Right forelimb (tissue), 1 donor: ENCODE measurements around the gene PARS2.

Experiments
- DNase-seq: peaks from one replicate; pipeline ENCODE4 v3.0.0-alpha.2; 2018

The PARS2 gene

DNA sequence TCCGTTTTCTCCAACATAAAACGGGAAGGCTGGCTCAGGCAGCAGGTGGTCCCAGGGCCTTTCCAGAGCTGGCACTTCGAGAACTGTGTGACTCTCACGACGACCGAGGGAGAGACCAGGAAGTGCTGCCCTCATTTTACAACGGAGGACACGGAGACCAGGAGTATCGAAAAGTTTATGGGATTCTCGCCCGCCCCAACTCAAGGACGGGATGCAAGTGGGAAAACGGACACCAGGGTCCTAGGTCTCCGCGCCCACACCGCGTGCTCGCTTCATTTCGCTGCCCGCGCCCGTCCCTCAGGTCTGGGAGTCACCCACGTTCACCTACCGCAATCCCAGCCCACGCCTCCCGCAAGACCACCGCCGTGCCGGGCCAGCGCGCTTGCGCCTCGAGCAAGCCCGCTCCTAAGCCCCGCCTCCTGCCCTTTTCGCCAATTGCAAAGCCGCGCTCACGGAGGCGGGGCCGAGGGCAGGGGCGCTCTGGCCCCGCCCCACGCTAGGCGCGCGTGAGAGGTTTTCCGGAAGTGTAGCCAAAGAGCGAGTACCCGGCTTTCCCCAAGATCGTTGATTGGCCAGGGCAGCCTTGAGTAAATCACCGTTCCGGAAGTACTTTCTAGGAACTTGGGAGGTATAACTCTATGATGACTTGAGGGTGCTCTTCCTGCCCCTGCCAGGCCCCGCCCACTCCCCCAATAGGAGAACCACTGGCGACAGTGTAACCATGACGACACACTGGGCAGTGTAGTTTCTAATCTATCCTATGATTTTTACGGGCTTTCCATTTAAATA is at the start of gene PARS2:
TSS of gene PARS2 (minus strand) at position 391 of the 789 bp plus-strand sequence. CDS start 5,362 bp downstream, outside the sequence.
- DNase-seq = peak; percentile 97

DNA sequence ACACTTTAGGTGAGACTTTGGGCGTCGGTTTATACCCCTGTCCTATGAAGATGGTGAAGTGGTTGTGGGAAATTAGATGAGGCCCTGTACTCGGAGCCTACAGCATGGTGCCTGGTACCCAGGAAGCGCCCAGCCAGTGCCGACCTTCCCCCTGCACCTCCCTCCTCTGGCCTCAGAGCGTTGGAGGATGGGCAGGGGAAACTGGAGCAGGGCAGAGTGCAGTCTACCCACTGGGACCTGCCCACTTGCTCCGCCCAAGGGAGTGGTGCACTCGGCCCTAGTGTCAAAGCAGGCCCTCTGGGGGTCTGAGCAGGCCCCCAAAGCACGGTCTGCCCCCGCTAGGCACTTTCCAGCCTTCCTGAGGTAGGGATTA is 49.8 kb upstream of the PARS2 start:
- no peak for DNase-seq

DNA sequence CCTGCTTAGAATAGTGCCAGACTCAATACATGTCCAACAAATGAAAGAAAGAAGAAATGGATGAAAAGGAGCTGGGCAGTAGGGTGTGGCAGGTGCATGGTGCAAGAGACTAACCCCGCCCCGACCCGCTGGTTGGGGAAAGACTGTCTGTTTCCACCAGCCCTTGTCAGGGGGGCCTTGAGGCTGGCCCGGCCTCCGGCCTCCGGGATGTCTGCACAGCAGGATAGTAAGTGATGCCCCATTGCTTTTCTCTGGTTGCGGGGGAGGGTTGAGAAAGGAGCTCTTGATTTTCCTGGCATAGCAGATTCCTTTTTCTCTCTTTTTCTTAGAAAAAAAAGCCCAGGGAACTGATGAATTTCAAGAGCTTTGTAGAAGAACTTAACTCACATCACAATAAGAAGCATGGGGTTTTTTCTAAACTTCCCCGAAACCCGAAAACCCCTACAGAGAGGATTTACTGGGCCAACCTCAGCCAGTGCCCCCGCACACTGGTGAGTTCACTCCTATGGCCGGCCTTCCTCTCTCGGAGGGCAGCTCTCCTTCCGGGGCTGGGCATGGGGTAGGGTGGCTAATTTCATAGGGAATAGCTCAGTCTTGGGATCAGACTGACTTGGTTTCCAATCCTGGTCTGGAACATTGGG is 49.3 kb upstream of the PARS2 start:
- DNase-seq = no peak

DNA sequence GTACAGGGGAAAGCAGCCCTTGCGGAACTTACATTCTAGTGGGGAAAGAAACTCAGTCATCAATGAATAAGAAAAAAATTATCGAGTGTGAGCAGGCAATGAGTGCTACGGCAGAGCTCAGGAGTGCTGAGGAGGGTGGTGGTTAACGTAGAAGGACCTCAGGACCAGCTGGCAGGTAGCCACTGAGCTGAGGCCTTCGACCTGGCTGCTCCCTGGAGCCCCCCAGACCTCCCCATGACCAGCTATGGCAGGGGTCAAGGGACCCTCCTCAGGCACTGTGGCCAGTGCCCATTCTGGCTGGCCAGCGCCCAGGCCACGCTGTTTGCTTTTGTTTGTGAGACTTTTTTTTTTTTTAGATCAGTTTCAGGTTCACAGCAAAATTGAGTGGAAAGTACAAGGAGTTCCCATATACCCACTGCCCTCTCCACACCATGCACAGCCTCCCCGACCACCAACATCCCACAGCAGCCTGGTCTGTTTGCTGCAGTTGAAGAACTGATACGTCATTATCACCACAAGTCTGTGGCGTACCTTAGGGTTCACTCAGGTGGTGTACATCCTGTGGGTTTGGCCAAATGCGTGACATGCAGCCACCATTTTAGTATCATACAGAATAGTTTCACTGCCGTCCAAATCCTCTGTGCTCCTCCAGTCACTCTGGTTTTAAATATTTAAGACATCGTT is 48.6 kb upstream of the PARS2 start:
- DNase-seq = no peak

DNA sequence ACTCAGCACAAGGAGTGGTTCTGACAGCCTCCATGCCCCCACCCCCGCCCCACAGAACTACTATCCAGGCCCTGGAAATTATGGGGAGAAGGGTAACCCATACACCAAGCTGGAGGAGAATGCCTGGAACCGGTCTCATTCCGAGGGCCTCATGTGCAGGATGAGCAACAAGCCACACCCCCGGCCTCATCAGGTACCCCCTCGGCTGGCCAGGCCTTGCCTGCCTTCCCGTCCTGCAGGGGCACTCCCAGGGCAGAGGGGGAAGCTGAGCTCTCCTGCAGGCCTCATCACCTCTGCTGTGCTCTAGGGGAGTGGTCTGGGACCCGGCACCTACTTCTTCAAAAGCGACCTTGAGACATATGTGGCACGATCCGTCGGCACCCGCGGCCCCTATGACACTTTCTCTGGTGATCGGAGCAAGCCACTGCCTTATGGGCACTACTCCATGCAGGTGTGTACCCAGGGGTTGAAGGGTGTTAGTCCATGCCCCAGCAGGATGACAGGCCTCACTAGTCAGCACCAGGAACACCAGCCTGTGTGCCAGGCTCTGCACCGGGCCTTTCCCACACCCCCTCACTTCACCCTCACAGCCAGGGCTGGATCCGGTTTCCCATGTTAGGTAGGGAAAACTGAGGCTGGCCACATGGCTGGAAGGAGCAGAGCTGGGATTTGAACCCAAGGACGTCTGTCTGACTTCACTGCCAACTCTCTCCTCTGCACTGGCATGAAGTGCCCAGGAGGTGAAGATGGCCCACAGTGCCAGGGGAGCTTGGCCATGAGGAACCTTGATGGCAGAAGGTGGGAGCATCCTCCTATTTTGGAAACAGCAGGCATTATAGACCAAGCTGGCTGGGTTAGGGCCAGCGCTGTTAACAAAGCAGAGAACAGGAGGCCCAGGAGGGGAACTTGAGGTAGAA is 47.7 kb upstream of the PARS2 start:
- peak; percentile 27 for DNase-seq

DNA sequence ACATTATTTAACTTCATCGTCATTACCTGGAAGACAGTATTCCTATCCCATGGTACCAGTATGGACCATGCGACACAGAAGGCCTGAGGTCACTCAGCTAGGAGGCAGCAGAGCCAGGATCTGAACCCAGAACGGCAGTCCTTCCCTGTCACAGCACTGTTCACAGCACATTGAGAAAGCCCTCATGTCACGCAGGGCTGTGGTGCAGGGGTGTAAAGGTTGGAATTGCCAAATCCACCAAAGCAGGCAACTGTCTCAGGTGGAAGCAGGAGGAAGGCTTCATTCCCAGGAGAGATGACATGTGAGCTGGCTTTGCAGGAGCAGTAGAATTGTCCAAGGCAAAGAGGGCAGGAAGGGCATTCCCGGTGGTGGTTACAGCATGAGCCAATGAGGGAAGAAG is 46.7 kb upstream of the PARS2 start:
- DNase-seq = peak; percentile 39

DNA sequence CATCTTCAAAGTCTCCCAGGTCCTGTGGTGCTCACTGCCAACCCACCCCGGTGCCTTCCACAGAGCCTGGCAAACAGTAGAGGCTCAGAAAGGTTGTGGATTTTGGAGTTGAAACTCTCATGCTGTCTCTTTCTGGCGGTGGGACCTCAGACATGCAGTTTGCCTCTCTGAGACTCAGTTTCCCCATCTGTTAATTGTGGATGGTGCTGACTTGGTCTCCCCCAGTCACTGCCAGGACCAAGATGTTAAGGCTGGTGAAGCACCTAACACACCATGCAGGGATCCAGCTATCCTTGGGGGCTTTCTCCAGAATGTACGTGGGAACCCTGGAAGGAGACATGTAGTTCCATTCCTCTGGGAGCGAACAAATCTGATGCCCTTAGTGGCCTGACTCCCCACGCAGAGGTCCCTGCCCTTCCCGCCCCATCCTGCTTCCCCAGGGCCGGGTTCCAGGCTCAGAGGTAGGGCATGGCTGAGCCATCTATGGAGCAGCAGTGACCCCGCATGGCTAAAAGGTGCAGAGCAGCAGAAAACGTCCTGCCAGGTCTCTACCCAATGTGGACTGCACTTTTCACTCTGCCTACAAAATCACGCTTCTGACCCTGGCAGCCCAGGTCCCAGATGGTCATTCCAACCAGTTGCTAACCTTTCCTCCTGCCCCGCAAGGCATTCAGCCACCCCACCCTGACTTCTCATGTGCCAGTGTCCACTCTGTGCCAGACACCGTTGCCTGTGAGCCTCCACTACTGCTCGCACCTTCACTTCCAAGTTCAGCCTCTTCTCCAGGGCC is 46.0 kb upstream of the PARS2 start:
- peak; percentile 81 for DNase-seq

DNA sequence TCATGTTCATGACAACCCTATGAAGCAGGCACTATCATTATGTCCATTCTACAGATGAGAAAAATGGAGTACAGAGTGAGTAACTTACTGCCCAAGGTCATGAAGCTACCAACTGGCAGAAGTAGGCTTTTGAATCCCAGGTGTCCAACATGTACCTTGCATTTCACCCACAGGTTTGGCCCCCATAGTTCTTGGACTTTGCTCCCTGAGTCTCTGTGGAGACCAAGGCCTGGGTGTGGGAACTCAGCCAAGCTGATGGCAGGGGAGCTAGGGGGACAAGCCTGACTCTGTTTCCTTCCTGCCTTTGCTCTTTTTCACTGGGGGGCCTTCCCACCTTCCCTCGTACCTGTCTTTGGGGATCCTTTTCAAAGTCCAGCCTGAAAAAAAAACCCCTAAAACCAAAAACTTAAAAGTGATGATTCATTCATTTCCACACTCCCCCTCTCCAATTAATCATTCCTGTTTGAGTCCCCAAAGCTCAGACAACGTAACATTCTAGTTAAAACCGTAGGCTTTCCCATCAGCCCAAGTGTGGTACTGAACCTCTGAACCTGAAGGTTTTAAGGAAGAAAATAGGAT is 45.3 kb upstream of the PARS2 start:
- no peak for DNase-seq

DNA sequence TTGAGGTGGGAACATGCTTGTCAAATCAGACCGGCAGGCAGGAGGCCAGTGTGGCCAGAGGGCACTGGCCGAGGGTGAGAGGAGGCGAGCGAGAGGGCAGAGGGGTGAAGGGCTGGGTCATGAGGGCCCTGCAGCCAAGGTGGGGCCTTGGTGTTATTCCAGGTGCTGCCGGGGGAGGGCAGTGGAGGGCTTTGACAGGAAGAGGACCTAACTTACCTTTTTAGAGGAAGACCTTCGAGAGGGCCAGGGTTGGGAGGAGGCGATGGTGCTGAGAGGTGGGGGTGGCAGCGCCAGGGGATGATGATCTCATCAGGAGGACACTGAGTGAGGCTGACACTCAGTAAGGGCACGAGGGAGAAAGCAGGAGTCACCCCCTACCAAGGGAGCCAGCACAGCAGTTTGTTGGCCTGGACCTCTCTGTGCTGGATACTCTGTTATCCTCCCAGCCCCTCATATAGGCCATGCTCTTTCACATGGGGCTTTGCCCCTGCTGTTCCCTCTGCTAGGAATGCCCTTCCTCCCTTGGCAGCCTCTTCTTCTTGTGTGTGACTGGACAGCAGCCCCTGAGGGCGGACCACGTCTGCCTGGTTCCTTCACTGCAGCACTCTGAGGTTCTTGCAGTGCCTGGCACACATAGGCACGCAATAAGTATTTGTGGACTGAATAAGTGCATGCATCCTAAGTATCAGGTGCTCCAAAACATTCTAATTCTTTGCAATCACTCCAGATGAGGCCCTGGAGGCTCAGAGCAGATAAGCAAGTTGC is 44.3 kb upstream of the PARS2 start:
- peak; percentile 30 for DNase-seq

DNA sequence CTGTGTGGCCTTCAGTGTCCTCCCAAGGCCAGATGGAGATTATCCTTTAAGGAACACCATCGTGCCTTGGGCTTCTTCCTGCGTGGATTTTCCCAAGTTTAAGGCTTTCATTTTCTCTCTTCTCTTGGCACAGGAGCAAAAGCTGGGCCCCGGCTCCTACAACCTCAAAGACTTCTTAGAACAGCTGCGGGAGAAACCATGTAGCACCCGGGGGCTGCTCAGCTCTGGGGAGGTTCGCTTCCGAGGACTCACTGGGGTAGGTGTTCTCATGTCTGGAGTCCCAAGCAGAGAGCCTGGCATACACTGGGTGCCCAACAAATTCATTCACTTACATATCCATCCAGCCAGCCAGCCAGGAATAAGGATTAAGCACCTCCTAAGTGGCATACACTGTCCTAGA is 43.4 kb upstream of the PARS2 start:
- no peak for DNase-seq

DNA sequence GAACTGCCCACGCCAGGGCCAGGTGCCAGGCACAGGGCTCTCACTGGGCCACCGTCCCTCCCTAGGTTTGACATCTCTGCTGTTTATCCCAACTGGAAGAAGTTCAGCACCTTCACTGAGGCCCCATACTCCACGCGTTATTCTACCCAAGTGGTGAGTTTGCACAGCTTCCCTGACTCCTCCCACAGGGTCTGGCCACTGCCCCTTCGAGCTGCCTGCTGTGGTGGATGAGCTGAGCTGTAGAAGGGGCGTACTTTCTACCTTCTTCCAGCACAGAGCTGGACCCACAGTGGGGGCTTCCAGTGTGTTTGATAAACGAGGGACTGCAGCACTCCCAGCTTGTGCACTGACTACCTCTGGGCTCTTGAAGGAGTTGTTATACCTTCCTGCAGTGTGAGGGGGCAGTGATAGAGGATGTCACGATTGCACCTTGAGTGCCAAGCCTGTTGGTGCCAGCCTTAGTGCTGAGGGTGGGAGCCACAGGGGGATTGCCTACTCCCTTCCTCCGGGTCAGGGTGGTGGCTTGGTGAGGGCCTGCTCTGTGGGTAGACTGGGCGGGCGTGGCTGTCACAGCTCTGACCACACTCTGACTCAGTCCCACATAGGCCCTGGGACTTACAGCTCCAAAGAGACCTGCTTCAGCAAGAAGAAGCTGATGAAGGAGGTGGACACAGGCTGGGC is 42.7 kb upstream of the PARS2 start:
- peak; percentile 42 for DNase-seq

DNA sequence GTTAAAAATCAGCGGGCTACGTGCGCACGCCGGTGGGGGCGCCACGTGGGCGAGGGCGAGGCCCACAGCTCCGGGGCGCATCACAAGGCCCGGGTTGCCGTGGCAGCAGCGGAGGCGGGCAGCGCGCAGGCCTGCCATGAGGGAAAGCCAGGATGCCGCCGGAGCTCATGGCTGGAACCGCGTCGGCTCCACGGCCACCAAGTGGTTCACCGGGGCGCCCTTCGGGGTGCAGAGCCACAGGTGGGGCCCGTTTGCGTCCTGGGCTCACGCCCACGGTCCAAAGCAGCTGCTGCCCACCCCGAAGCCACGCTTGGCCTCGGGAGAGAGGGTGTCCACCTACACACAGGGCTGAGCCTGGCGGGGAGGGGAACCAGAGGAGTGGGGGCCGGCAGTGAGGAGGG is 41.7 kb upstream of the PARS2 start:
- peak; percentile 5 for DNase-seq

DNA sequence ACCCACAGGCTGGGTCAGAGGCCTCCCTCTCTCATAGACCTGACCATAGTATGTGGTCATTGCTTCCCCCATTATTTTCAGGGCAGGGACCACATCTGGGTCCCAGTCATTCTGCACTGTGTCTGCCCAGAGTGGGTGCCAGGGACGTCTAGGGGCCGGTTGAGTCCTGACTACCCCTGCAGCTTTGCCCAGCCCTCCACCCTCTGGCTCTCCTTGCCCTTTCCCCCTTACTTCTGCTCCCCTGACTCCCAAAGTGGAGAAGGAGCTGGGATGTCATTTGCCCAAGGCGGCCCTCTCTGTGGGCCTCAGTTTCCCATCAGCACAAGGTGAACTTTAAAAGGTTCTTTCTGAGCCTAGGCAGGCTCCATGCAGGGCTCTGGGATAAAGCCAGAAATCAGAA is 41.1 kb upstream of the PARS2 start:
- DNase-seq = peak; percentile 21

DNA sequence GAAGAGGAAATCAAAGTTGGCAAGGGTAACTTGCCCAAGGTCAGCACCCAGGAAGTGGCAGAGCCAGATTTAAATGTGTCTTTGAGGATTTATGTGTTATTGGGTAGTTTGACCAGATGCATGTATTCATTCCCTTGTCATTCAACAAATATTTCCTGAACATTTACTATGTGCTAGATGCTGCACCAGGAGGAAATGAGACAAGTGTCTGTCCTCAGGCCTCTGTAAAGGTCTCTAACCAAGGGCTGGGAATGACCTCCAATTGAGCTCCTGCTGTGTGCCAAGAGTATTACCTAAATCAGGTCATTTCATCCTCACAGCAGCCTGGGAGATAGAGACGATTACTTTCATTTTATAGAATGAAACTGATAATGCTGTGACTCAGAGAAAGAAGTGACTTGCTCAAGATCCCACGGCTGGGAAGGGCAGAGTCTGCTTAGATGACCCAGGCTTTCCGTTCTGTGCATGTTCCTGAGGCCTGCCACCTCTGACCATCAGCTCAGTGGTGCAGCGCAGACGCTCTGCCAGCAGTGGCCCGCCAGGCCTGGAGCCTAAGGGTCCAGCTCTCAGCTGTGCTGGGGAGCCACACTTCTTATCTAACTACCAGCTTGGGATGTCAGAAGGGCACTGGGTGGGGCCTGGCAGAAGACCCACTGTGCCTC is 40.3 kb upstream of the PARS2 start:
- DNase-seq = peak; percentile 22

DNA sequence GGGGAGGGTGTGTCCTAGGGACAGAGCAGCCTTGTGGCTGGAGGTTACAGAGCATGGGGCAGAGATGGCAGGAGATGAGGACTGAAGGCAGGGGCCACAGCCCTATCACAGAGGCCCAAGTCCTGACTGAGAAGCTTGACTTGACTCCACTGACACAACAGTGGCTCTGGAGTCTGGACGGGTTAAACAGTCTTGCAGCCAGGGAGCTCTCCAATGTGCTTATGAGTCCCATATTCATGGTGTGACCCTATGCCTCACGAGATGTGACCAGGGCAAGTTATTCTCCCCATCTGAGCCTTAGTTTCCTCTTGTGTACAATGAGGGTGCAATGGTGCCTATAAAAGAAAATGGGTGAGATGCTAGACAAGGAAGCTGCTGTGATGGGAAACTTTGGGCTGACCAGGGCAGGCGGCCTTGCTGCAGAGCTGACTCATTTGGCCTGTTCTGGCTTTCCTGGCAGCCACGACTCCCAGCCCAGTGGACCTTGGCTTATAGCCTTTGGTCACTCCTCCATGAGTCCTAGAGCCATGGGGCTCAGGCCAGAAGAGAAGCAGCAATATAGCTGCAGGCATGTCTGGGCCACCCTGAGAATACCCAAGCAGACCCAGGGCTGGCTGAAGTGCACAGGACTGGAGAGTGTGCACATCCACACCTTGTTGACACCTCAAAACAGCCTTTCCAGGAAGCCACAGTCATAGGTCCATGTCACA is 39.6 kb upstream of the PARS2 start:
- DNase-seq = peak; percentile 33

DNA sequence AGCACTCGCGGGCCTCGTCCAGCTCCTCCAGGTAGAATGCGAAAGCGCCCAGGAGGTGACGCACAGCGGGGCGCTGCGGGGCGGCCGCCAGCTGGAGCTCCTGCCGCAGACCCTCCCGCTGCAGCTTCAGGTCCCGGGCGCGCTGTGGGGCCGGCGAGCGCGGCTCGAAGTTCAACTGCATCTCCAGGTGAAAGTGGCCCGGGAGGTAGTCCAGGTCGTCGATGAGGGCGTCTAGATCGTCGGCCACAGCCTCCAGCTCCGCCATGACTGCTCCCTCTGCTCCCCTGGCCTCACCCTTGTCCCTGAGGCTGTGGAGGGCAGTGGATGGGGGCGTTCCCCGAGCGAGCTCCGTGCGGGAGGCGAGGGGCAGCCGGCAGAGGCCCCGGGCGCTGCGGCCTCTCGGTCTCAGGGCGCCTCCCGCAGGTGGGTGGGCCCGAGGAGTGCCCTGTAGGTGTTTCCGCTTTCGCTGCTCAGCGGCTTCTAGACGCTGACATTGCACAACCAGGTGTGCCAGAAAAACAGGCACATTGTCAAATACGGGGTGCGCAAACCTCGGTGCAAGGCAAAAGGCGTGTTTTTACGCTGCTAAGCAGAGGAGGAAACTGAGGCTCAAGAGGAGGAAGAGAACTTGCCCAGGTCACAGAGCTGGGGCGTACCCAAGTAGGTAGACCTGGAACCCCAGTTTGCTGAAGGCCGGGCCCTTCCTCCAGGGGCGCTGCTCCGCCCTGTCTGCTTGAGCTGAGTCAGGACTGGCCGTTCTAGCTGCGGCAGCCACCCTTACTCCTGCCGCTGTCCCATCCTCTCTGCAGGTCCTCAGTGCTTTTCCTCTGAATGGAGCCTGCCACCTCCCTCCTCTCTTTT is 36.8 kb upstream of the PARS2 start, which contains the start of gene TTC22:
TSS of gene TTC22 (minus strand) at position 425 of the 861 bp plus-strand sequence. CDS start at position 265, 160 bp downstream.
- no peak for DNase-seq

DNA sequence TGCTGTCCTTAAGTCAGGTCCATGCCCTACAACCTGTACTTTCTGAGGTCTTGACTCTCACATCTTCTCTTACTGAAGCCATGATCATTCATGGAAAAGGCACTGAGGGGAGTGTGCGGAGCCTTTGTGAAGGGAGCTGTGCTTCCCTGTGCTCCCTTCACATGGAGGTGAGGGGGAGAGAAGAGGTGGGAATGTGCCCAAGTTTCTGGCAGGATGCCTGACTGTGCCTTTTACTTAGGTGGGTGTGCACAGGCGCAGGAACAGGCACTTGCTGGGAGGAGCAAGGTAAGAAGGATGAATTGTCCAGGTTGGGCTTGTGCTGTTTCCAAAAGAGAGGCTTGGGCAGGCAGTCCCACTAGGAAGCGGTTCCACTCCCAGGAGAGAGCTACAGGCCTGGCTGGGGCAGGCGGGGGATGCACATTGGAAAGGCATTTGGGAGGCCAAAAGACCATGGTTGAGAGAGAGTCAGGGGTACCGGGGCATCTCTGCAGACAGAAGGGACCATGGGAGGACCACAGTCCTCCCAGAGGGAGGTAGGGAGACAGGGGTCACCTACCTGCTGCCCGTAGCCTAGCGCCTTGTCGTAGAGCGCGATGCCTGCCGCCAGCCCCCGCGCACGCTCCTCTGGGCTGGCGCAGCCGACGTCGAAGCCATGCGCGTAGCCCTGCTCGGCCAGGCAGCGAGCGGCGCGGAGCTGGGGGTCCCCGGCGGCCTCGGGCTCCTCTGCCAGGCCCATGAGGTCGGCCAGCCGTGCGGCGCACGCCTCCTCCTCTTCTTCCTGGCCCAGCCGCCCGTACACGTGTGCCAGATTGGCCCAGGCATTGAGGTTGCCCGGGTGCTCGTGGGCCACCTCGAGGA is 35.9 kb upstream of the PARS2 start:
- peak; percentile 29 for DNase-seq
